ENCODE data around the gene TMEM237. TPM values are rescaled to one million over a fixed set of nuclear protein-coding genes. Genes with fewer than 3 reads are reported as not detected.

The TMEM237 gene
- polyA plus RNA-seq, 1 experiment: 51.5 TPM

- H3K27ac ChIP-seq (ENCODE audit: low read depth, low read length): no peak overlapping the region
- no peak overlapping the region for H3K4me3 ChIP-seq (ENCODE audit: low read depth, low read length)
- ChIA-PET POLR2A (interaction anchor here (1.3 kb wide), 1 partner anchor 9 kb away, joined by 3 read pairs; no protein-coding TSS in a partner anchor), CTCF (no interaction called here)
- no peak for TF ChIP-seq CTCF (IDR thresholded peaks at IDR 0.05; ENCODE audit: low read depth, low read length)
- no peaks in the 10 kb centered on the region for H3K9me3 ChIP-seq (ENCODE audit: control insufficient read depth, insufficient read depth, low read length)
- H3K27me3 ChIP-seq (ENCODE audit: control insufficient read depth, insufficient read depth, low read length): no peaks in the 10 kb centered on the region
- DNase-seq (ENCODE audit: low read depth, low spot score): no peak
Observed at GRCh38 chr2:201664334-201664733, 21.0 kb upstream of the TMEM237 start.

DNA sequence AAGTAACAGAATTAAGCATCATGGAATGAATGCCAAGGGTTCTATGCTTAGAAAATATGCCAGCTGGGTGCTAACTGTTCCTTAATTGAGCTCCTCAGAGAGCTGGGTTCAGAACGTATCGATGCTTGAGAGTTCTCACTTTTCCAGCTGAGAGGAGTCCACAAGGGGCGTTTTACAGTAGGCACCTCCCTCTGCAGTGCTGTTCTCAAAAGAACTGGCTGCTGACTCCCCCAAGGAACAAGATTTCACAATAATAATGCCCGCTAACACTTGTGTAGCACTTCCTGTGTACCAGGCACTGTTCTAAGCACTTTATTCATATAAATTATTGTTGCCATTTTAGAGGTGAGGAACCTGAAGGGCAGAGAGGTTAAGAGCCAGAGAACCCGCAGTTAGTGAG is 18.1 kb upstream of the TMEM237 start:
- no peaks in the 10 kb centered on the region for H3K27me3 ChIP-seq (ENCODE audit: control insufficient read depth, insufficient read depth, low read length)
- no peak overlapping the region for H3K27ac ChIP-seq (ENCODE audit: low read depth, low read length)
- H3K9me3 ChIP-seq (ENCODE audit: control insufficient read depth, insufficient read depth, low read length): no peaks in the 10 kb centered on the region
- DNase-seq (ENCODE audit: low read depth, low spot score): no peak
- H3K4me3 ChIP-seq (ENCODE audit: low read depth, low read length): no peak overlapping the region
- no peak for TF ChIP-seq CTCF (IDR thresholded peaks at IDR 0.05; ENCODE audit: low read depth, low read length)
- CTCF ChIA-PET: no interaction called here
- POLR2A ChIA-PET: no interaction called here

DNA sequence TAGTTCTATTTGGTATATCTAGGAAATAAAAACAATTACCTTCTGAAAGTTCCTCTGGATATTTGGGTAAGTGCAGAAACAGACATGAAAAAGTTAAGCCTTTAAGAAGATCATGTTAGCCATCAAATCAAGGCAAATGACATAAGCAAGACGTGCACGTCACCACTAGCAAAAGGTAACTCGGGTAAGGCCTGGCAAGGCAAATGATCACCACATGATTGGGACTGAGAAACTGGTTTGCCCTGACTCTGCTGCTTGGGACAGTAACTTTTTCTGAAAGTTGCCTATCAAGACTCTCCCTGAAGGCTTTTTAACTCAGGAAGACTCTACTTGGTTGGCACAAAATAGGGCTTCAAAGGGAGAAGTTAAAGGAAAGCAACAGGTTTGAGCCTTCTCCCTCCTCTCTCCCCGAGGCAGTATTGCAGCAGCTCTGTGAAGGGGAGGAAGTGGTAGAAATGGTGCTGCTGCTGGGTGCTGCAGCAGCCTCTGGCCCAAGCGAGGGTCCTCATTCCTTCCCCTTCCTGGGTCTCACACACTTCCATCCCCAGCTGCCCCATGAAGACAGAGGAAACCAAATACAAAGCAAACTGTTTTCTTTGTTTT is 17.1 kb upstream of the TMEM237 start:
- H3K9me3 ChIP-seq (ENCODE audit: control insufficient read depth, insufficient read depth, low read length): no peaks in the 10 kb centered on the region; the same call in 1 of the 2 replicates
- ChIA-PET POLR2A (no interaction called here), CTCF (no interaction called here)
- no peaks in the 10 kb centered on the region for H3K27me3 ChIP-seq (ENCODE audit: control insufficient read depth, insufficient read depth, low read length)
- H3K27ac ChIP-seq (ENCODE audit: low read depth, low read length): no peak overlapping the region
- no peak for TF ChIP-seq CTCF (IDR thresholded peaks at IDR 0.05; ENCODE audit: low read depth, low read length)
- H3K4me3 ChIP-seq (ENCODE audit: low read depth, low read length): no peak overlapping the region
- DNase-seq (ENCODE audit: low read depth, low spot score): no peak

GRCh38 chr2:201656740-201657139 is 13.4 kb upstream of the TMEM237 start:
- no peak for DNase-seq (ENCODE audit: low read depth, low spot score)
- TF ChIP-seq CTCF (IDR thresholded peaks at IDR 0.05; ENCODE audit: low read depth, low read length): no peak
- POLR2A ChIA-PET: no interaction called here
- H3K4me3 ChIP-seq (ENCODE audit: low read depth, low read length): no peak overlapping the region
- CTCF ChIA-PET: no interaction called here
- H3K27ac ChIP-seq (ENCODE audit: low read depth, low read length): no peak overlapping the region
- no peaks in the 10 kb centered on the region; the same call in 1 of the 2 replicates for H3K9me3 ChIP-seq (ENCODE audit: control insufficient read depth, insufficient read depth, low read length)
- no peaks in the 10 kb centered on the region for H3K27me3 ChIP-seq (ENCODE audit: control insufficient read depth, insufficient read depth, low read length)

- POLR2A ChIA-PET: no interaction called here
- H3K27me3 ChIP-seq (ENCODE audit: control insufficient read depth, insufficient read depth, low read length): no peaks in the 10 kb centered on the region
- TF ChIP-seq CTCF (IDR thresholded peaks at IDR 0.05; ENCODE audit: low read depth, low read length): no peak
- CTCF ChIA-PET: no interaction called here
- H3K4me3 ChIP-seq (ENCODE audit: low read depth, low read length): no peak overlapping the region
- peak overlapping the region; percentile 55 for H3K27ac ChIP-seq (ENCODE audit: low read depth, low read length)
- H3K9me3 ChIP-seq (ENCODE audit: control insufficient read depth, insufficient read depth, low read length): no peaks in the 10 kb centered on the region; the same call in 1 of the 2 replicates
- DNase-seq (ENCODE audit: low read depth, low spot score): no peak
Observed at GRCh38 chr2:201656102-201656501, 12.8 kb upstream of the TMEM237 start.

All from AG04450 (cell line).